Fibroblast of pulmonary artery (primary cell): ENCODE measurements around the gene CD74.
"Not testable (repeated sequence)": the region's sequence is repeated elsewhere in the genome, so short reads cannot be mapped to it uniquely, and the experiment has no call there.

Experiments used
- DNase-seq: peaks from one replicate; pipeline ENCODE4 v3.0.0-alpha.2; 2010; ENCODE audit warnings: low read depth
- H3K4me3 ChIP-seq: replicated peaks from 2 replicates; pipeline ENCODE4 v1.5.1; 2011; ENCODE audit warnings: low read depth, mild to moderate bottlenecking, control low read depth, low read length, moderate library complexity
- CTCF ChIP-seq: IDR thresholded peaks from 2 replicates; pipeline ENCODE4 v1.5.1; 2011; ENCODE audit warnings: mild to moderate bottlenecking, control low read depth, low read length, inconsistent platforms; ENCODE audit errors: missing control alignments

The CD74 gene

DNA sequence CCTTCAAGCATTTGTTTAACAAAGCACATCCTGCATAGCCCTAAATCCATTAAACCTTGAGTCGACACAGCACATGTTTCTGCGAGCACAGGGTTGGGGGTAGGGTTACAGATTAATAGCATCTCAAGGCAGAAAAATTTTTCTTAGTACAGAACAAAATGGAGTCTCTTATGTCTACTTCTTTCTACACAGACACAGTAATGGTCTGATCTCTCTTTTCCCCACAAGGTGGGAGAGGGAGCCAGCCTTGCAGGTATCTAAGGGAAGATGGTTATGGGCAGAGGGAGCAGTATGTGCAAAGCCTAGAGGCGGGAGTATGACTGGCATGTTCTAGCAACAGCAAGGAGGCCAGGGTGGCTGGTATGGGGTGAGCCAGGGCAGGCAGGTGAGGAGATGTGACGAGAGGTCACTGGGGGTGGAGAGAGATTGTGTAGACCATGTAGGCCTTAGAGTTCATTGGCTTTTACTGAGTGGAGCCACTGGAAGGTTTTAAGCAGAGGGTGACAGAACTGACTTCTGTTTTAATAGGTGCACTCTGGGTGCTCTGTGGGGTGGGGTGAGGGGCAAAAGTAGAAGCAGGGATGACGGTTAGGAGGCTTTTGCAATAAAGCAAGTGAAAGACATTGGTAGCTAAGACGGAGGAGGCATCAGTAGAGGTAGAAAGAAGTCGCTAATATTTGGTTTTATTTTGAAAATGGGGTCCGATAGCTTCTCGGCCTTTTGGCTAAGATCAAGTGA, 42.0 kb upstream of the CD74 start:
- TF ChIP-seq CTCF: no peak
- H3K4me3 ChIP-seq: no peak overlapping the region
- DNase-seq: no peak

DNA sequence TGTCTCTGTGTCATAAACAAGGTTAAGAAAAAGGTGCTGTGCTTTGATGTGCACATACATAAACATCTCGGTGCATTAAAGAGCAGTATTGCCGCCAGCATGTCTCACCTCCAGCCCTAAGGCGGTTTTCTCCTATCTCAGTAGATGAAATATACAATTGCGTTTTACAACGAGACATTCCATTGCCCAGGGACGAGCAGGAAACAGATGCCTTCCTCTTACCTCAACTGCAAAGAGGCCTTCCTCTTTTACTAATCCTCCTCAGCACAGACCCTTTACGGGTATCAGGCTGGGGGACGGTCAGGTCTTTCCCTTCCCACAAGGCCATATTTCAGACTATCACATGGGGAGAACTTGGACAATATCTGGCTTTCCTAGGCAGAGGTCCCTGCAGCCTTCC, 41.3 kb upstream of the CD74 start:
- not testable (repeated sequence) for DNase-seq, H3K4me3 ChIP-seq

DNA sequence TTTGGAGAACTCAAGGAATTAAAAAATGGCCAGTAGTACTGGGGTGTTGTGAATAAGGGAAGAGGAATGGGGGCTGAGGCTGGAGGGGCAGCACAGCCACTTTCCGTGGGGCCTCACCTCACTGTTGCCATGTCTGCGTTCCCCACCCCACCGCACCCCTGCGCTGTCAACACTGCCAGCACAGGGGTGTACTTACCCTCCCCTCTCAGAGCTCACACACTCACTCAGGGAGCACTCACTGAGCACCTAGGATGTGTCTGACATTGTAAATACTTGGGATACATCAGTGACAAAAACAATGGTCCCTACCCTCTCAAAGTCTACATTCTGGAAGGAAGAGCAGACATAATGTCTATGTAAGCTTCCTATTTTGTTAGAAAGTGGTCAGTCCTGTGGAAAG, 40.2 kb upstream of the CD74 start:
- TF ChIP-seq CTCF: no peak
- H3K4me3 ChIP-seq: no peak overlapping the region
- DNase-seq: no peak

DNA sequence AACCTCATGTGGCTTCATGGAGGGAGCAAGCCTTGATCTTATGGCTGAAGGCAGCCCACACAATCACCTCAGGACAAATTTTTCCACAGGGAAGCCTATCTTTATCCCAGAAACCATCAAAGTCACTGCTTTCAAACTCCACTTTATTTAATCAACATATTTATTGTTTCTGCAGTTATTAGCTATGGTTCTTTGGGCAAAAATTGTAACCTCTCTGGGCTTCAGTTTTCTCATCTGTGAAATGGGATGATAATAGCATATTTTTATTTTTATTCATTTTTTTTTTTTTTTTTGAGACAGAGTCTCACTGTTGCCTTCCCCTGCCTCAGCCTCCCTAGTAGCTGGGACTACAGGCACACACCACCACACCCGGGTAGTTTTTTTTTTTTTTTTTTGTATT, 38.9 kb upstream of the CD74 start:
- no peak for DNase-seq
- no peak for TF ChIP-seq CTCF
- no peak overlapping the region for H3K4me3 ChIP-seq

DNA sequence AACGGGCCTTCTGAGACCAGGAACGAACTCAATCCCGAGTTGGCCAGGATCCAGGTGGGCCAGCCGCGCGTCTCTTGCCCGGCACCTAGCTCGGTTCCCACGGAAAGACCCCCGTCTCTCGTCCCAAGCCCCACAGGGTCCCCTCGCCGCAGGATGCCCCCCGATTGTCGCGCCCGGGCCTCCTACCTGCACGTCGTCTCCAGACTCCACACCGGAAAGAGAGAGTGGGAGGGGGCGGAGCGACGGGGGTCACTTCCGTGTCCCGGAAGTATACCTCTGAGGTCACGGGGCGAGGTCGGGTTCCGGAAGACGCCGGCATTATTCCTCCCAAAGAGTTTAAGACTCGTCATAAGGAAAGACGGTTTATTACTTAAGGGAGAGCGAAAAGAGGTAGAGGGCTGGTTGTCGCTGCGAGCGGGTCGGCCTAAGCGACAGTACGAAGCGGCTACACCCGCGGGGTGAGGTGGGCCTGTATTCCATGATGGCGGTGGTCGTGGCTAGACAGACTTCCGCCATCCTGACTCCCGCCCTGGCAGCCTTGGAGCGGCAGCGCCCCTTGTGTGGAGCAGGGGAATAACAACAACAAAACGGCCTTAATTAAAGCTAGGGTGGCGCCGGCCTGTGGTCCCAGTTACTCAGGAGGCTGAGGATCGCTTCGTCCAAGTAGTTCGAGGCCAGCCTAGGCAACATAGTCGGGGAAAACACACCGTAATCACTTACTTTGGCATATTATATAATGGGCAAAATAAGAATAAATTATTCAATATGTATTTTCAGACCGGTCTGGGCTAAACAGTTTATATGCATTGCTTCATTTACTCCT, 37.0 kb upstream of the CD74 start, which contains the start of gene RPS14:
TSS of gene RPS14 (minus strand) at position 223 of the 823 bp plus-strand sequence. CDS start 2,006 bp downstream, outside the sequence.
- peak; percentile 78 for TF ChIP-seq CTCF
- peak within 1 kb of the TSS; percentile 96 for H3K4me3 ChIP-seq
- DNase-seq: peak; percentile 95

- TF ChIP-seq CTCF: no peak
- no peak for DNase-seq
- H3K4me3 ChIP-seq: peak overlapping the region; percentile 96
These were observed 36.3 kb upstream of the CD74 start for GRCh38 chr5:150448952-150449516.

DNA sequence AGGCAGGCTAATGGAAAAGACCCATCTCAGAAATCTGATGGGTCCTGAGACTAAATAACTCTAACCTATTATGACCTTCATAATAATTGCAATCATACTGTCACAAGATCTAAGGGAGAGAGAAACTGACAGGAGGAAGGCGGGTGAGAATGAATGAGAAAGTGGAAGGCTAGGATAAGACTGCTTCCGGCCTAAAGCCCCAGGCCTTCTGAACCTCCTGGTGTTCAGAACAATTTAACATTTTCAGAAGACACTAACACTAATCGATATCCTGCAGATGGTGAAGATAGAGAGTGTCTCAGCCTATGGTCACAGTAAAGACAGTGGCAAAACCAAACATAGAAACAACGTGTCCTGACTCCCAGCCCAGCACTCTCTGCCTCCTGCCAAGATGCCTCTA, 35.6 kb upstream of the CD74 start:
- TF ChIP-seq CTCF: no peak
- no peak for DNase-seq
- H3K4me3 ChIP-seq: peak overlapping the region; percentile 96
